Natural killer cell treated with Interleukin-12 subunit alpha and Interleukin-12 subunit beta and Interleukin-15 and Interleukin-18, amount 100 ng/mL, for 72 hours (primary cell): ENCODE results near the gene RPRD1B. TPM values are rescaled to one million over a fixed set of nuclear protein-coding genes. Genes with fewer than 3 reads are reported as not detected.
A peak's percentile ranks its signal among the peaks of the same experiment; 100 is the strongest.

Experiments used
- ATAC-seq, 2 donors: fragments of 150-1000 bp; cut with Tn5 transposase in 1 of 2; sonication (Bioruptor Pico), chemical (Tn5 transposase) in 1 of 2; 2 replicates each; pipeline ENCODE4 v1.10.0; 2021
- DNase-seq: peaks from one replicate; pipeline ENCODE4 v3.0.0; 2022; ENCODE audit warnings: low spot score
- H3K27ac Mint-ChIP-seq, 2 donors: 1 replicate in 1 of 2; 2 replicates in 1 of 2; pipeline ENCODE4 v1.8.0; 2022; ENCODE audit warnings: mixed read lengths in 2 of 2, mild to moderate bottlenecking in 1 of 2, moderate library complexity in 1 of 2
- H3K27me3 Mint-ChIP-seq, 2 donors: 1 replicate in 1 of 2; 2 replicates in 1 of 2; pipeline ENCODE4 v1.8.0; 2022; ENCODE audit warnings: mixed read lengths in 2 of 2
- H3K36me3 Mint-ChIP-seq: one replicate; pipeline ENCODE4 v1.8.0; 2022; ENCODE audit warnings: mixed read lengths
- H3K4me1 Mint-ChIP-seq, 2 donors: 1 replicate in 1 of 2; 2 replicates in 1 of 2; pipeline ENCODE4 v1.8.0; 2022; ENCODE audit warnings: low read depth in 2 of 2, mixed read lengths in 2 of 2, mild to moderate bottlenecking in 1 of 2
- H3K4me3 Mint-ChIP-seq: one replicate; pipeline ENCODE4 v1.8.0; 2022; ENCODE audit warnings: mixed read lengths
- H3K9me3 Mint-ChIP-seq: 2 replicates; pipeline ENCODE4 v1.8.0; 2022; ENCODE audit warnings: mixed read lengths
- total RNA-seq, 2 donors: library from RNA; stranded (reverse); gene quantifications; one replicate each; pipeline ENCODE4 v1.2.3, GENCODE V29; 2022

RPRD1B gene, protein sequence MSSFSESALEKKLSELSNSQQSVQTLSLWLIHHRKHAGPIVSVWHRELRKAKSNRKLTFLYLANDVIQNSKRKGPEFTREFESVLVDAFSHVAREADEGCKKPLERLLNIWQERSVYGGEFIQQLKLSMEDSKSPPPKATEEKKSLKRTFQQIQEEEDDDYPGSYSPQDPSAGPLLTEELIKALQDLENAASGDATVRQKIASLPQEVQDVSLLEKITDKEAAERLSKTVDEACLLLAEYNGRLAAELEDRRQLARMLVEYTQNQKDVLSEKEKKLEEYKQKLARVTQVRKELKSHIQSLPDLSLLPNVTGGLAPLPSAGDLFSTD
- total RNA-seq: 10 to 100 TPM; 46.4 to 85.4 TPM

GRCh38 chr20:38033330-38034107, at the start of gene RPRD1B, which contains the start of gene TTI1:
RPRD1B (plus strand) TSS chr20:38033746; CDS start chr20:38033948, 202 bp downstream.
TTI1 (minus strand) TSS chr20:38033456; CDS start chr20:38013816, 19,640 bp downstream.
- H3K36me3 Mint-ChIP-seq: peaks cover 15% of the 10 kb centered on the region
- H3K9me3 Mint-ChIP-seq: no peaks in the 10 kb centered on the region
- DNase-seq: peak; percentile 91
- peak within 1 kb of the TSS; percentile 94 to 96 for H3K27ac Mint-ChIP-seq
- H3K27me3 Mint-ChIP-seq: no peaks in the 10 kb centered on the region
- H3K4me3 Mint-ChIP-seq: peak within 1 kb of the TSS; percentile 97
- H3K4me1 Mint-ChIP-seq: peaks cover 46 to 62% of the 10 kb centered on the region in 2 donors
- peak; percentile 92 to 96 for ATAC-seq

DNA sequence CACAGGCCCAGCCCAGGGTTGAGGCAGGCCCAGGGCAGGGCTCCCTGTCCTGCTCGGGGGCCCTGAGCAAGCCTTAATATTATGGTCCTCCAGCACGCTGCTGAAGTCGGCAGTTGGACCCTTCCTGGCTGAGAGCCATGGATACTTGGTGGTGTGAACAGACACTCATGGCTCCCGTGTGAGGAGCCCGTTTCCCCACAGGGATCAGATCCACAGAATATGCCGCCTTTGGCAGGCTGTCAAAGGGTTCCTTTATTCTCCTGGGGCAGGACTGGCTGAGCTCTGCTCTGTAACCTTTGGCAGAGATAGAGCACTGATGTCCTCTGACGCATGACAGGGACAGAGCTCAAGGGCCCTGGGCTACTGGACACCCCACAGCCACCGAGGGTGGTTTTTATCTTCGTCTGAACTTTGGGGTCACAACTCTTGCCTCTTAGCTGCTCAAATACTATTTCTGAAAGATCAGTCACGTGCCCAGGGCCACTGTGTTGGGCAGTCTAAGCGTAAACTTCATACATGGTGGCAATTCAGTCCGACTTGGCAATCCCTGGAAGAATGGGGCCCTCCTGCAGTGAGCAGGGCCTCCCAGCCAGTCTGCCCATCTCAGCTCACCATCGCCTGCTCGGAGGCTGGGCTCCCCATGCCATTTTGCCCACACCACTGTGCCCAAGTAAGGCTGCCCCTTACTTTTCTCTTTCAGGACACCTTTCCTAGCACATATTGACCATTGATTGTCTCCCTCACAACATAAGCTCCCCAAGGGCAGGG, 49.3 kb upstream of the RPRD1B start:
- ATAC-seq: no peak
- Mint-ChIP-seq H3K27ac (no peak overlapping the region), H3K27me3 (no peaks in the 10 kb centered on the region), H3K36me3 (peaks cover 8% of the 10 kb centered on the region), H3K4me3 (no peak overlapping the region), H3K4me1 (peaks cover 6 to 8% of the 10 kb centered on the region in 2 donors), H3K9me3 (no peaks in the 10 kb centered on the region)
- DNase-seq: no peak

DNA sequence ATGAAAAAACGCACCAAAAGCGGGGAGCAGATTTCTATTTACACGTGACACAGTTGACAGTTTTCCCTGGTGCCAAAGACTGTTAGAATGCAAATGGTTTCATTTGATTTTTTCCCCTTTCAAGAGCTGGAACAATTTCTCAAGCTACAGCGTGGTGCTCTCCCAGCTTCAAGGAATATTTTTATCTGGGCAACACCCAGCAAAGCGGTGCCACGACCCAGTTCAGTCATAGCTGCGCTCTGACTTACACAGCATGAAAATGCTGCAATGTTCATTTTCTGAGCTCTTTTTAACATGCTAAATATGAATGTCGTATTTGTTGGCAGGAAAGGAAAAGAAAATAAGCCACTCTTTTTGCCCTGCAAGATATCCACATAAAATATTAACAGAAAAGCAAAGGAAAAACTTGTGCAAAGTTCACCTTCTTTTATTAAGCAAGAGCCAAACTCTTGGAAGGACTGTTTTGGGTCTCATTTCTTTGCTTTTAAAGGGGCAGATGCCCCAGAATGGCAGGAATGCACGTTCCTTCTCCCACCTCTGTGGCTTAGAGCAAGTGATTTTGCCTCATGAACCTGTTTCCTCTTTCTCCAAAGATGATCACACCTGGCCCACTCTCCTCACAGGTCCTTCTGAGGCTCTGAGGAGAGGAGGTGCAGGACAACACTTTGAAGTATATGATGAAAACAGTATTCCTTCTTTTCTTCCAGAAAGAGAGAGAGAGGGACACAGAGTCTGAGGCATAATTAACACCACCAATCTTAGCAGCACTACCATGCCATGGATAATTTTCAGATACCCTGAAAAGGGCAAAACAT, 47.3 kb upstream of the RPRD1B start:
- no peaks in the 10 kb centered on the region for H3K27me3 Mint-ChIP-seq
- H3K4me1 Mint-ChIP-seq: peaks cover 25 to 29% of the 10 kb centered on the region in 2 donors
- no peak overlapping the region for H3K27ac Mint-ChIP-seq
- DNase-seq (no peak), ATAC-seq (no peak)
- no peak overlapping the region for H3K4me3 Mint-ChIP-seq
- H3K36me3 Mint-ChIP-seq: peaks cover 9% of the 10 kb centered on the region
- no peaks in the 10 kb centered on the region for H3K9me3 Mint-ChIP-seq

DNA sequence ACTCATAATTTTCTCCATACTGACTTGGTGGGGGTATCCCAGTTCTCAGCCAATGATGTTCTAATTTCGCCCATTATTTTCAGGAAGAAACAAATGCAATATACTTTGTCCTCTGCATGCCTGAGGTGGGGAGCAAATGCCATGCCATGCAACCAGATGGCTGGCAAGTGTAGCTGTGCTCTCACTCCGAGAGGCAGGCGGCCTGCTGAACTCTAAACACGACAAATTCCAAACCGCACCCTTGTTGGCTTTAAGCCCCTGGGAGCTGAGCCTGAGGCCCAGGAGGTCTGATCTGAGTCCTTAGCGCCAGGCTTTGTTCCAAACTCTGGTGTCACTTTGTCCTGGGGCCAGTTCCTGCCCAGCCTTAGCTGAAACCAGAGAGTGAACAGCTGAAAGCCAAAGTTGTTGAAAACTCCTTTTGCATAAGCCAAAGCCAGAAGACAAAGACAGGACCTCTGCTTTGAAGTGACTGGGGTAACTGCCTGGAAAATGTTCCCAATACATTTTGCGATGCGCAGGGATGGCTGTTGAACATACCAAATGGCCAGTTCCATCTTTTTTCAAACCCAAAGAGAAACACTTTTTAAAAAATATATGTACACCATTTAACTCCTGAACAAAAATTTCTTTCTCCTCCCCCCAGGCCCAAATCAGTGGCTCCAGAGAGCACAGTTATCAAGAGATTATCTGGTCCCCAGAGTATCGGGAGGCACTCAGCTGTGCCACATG, 46.5 kb upstream of the RPRD1B start:
- no peak for ATAC-seq
- Mint-ChIP-seq H3K4me1 (peaks cover 31 to 36% of the 10 kb centered on the region in 2 donors), H3K27ac (no peak overlapping the region), H3K9me3 (no peaks in the 10 kb centered on the region), H3K27me3 (no peaks in the 10 kb centered on the region), H3K4me3 (no peak overlapping the region), H3K36me3 (peaks cover 9% of the 10 kb centered on the region)
- no peak for DNase-seq

DNA sequence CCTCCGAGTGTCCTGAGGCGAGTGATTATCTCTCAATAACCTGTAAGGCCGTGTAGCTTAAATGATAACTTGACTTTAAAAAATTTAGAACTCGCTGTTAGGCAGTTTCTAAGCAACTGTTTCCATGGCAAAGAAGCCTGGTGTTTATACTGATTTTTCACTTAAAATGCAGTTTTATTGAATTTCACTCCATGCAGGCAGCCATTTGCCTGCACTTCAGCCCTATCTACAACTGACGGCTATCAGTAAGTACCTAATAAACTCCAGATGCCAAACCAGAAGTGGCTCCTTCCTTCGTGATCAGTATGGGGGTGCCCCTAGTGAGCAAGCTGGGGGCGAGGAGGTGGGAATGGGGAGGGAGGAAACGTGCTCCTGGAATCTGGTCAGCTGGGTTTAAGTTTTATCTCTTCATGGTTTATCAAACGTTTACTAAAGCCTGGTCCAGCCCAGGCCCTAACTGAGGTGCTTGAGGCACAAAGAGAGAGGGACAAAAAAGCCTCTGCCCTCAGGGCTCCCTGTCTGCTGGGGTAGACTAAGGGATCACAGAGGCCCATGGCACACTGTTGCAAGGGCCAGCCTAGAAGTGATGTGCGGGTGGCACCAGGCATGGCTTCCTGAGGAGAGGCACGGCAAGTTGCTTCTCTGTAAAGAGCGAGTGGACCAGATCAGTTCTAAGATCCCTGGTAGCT, 45.8 kb upstream of the RPRD1B start:
- Mint-ChIP-seq H3K27ac (no peak overlapping the region), H3K27me3 (no peaks in the 10 kb centered on the region), H3K4me1 (peaks cover 33 to 36% of the 10 kb centered on the region in 2 donors), H3K4me3 (no peak overlapping the region), H3K9me3 (no peaks in the 10 kb centered on the region), H3K36me3 (peaks cover 9% of the 10 kb centered on the region)
- DNase-seq: no peak
- no peak for ATAC-seq

- Mint-ChIP-seq H3K4me1 (peaks cover 33 to 36% of the 10 kb centered on the region in 2 donors), H3K27me3 (no peaks in the 10 kb centered on the region), H3K27ac (no peak overlapping the region), H3K4me3 (no peak overlapping the region), H3K36me3 (peaks cover 9% of the 10 kb centered on the region), H3K9me3 (no peaks in the 10 kb centered on the region)
- DNase-seq (no peak), ATAC-seq (no peak)
Measured at GRCh38 chr20:37988306-37988954, 45.1 kb upstream of the RPRD1B start.

DNA sequence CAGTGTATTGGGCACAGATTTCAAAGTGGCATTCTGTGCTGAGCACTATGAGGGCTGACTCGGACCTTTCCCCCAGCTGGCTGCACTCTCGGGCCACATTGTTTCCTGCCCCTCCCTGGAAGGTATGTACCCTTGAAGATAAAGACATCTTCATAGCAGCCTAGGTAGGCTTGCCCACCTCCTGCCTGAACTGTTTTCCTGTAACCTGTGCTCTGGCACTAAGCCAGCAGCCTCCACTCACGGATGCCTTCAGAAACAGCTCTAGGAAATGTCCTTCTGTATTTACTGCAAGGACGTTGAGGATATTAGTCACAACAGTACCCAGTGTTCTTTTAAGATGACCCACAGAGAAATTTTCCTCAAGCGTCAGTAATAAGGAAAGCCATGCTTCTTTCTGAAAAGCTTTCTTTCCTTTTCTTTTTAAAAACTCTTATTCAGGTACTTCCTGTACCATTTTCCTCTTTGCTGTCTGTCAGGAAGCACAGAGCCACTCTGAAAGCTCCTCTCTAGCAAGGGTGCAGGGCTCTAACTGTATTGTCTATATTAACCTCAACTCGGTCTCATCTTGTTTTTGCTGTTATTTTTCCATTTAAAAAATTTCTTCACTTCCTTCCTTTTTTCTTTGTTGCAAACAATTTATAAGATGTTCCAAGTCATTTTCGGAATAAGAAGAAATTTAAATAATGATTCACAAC, 43.8 kb upstream of the RPRD1B start:
- peak overlapping the region; percentile 73 for H3K4me3 Mint-ChIP-seq
- H3K27ac Mint-ChIP-seq: peak overlapping the region; percentile 84 to 85
- H3K9me3 Mint-ChIP-seq: no peaks in the 10 kb centered on the region
- ATAC-seq (no peak), DNase-seq (no peak)
- H3K27me3 Mint-ChIP-seq: no peaks in the 10 kb centered on the region
- peaks cover 33 to 40% of the 10 kb centered on the region in 2 donors for H3K4me1 Mint-ChIP-seq
- peaks cover 12% of the 10 kb centered on the region for H3K36me3 Mint-ChIP-seq

DNA sequence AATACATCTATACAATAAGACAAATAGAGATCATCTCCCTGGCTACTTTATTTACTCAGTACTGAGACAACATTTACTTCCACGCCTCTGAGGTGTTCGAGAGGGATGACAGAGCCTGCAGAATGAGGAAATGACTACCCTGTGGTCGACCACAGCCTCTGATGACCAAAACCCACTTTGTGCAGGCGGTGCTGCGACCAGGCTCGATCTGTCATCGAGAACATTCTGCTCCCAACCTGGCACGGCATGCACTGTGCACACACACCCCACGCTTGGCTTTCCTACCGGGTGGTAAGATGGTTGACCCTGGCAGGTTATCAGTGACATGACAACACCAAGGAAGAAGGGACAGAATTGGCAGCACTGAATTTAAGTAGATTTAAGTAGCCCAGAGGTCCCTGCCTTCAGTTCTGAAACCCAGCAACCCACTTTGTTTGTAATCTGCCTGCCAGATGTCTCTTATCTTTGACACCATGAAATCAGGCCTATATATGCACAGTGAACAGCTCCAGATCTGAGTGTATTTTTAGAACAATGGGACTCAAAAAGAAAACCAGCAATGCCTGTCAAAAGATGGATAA, 42.9 kb upstream of the RPRD1B start:
- peak overlapping the region; percentile 84 to 85 for H3K27ac Mint-ChIP-seq
- no peaks in the 10 kb centered on the region for H3K27me3 Mint-ChIP-seq
- peaks cover 18% of the 10 kb centered on the region for H3K36me3 Mint-ChIP-seq
- ATAC-seq (peak; percentile 94 to 97), DNase-seq (peak; percentile 79)
- H3K4me1 Mint-ChIP-seq: peaks cover 33 to 40% of the 10 kb centered on the region in 2 donors
- H3K9me3 Mint-ChIP-seq: no peaks in the 10 kb centered on the region
- H3K4me3 Mint-ChIP-seq: peak overlapping the region; percentile 73

DNA sequence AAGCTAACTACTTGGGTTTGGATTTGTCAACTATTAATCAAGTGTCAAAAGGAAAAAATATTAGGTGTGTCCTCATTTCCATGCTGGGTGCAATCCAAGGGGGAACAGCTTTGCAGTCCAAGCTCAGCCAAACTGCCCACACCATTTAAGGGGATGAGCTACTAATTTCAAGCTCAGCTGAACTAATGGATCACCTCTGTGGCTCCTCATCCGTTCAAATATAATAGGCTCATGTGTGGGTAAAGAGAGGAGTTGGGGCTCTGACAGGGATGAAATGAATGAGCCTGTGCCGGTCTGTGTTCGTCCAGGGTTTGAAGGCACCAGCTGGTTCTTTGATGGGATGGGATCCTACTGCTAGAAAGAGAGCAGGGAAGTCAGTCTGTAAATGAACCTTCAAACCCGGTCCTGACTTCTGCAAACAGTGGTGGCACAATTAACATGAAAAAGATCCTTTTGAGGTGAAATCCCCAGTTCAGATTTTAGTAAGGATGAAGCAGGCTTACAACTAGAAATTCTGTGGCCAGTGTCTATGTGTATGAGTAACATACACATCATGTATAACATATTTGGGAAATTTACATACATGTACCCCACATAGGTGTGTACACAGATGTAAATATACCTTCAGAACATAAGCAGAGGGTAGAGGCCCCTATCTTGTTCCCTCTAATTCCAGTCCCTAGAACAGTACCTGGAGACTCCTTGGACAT, 42.2 kb upstream of the RPRD1B start:
- no peaks in the 10 kb centered on the region for H3K27me3 Mint-ChIP-seq
- no peak for ATAC-seq
- H3K9me3 Mint-ChIP-seq: no peaks in the 10 kb centered on the region
- H3K4me3 Mint-ChIP-seq: peak overlapping the region; percentile 73
- peaks cover 18% of the 10 kb centered on the region for H3K36me3 Mint-ChIP-seq
- H3K27ac Mint-ChIP-seq: peak overlapping the region; percentile 84 to 85
- H3K4me1 Mint-ChIP-seq: peaks cover 33 to 40% of the 10 kb centered on the region in 2 donors
- no peak for DNase-seq

- no peak for DNase-seq
- Mint-ChIP-seq H3K4me3 (peak overlapping the region; percentile 73), H3K27me3 (no peaks in the 10 kb centered on the region), H3K4me1 (peaks cover 33 to 40% of the 10 kb centered on the region in 2 donors), H3K36me3 (peaks cover 18% of the 10 kb centered on the region), H3K9me3 (no peaks in the 10 kb centered on the region), H3K27ac (peak overlapping the region; percentile 84 to 85)
- no peak for ATAC-seq
Measured at GRCh38 chr20:37991908-37992307, 41.6 kb upstream of the RPRD1B start.
